NCI-H526 (cell line): ENCODE data around the gene ABHD15.

Experiments used
- DNase-seq, 2 experiments: peaks; one replicate each; lab custom pipeline; 2025; lab: John Stamatoyannopoulos, UW

Gene ABHD15

GRCh38 chr17:29518359-29518758 lies 48.5 kb downstream of the ABHD15 start:
- DNase-seq = no peak

GRCh38 chr17:29514792-29515191 lies 52.0 kb downstream of the ABHD15 start:
- DNase-seq = no peak

- no peak for DNase-seq
These were observed 55.9 kb downstream of the ABHD15 start for GRCh38 chr17:29510953-29511352.
